Left renal pelvis (tissue), 4 donors: ENCODE data around the gene MARK4. TPM values are rescaled to one million over a fixed set of nuclear protein-coding genes. Genes with fewer than 3 reads are reported as not detected.

ENCODE experiments used
- DNase-seq, 4 donors: peaks; one replicate each; pipeline ENCODE4 v3.0.0-alpha.2; 2013; ENCODE audit warnings: low read depth in 4 of 4, low spot score in 3 of 4
- polyA plus RNA-seq, 4 donors: library from polyadenylated mRNA; unstranded; fragments of 120-200 nt; gene quantifications; one replicate each; pipeline ENCODE4 v1.2.1, GENCODE V29; 2013; ENCODE audit not compliant: insufficient read length in 4 of 4

Gene MARK4
- polyA plus RNA-seq, 4 donors, result 33.2 to 45.1 (median 38.6) TPM

DNA sequence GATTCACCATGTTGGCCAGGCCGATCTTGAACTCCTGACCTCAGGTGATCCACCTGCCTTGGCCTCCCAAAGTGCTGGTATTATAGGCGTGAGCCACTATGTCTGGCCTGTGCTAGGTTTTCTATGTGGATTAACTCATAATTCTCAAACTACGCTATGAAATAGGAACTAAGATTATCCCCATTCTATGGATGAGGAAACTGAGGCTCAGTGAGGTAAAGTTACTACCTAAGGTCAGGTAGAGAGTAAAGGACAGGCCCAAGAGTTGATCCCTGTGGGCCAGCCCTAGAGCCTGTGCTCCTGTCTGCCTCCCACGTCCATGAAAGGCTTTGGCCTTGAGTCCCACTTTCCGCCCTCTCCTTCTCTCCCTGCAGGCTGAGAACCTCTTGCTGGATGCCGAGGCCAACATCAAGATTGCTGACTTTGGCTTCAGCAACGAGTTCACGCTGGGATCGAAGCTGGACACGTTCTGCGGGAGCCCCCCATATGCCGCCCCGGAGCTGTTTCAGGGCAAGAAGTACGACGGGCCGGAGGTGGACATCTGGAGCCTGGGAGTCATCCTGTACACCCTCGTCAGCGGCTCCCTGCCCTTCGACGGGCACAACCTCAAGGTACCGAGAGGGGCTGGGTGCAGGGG lies 20.1 kb downstream of the MARK4 start:
- no peak for DNase-seq

DNA sequence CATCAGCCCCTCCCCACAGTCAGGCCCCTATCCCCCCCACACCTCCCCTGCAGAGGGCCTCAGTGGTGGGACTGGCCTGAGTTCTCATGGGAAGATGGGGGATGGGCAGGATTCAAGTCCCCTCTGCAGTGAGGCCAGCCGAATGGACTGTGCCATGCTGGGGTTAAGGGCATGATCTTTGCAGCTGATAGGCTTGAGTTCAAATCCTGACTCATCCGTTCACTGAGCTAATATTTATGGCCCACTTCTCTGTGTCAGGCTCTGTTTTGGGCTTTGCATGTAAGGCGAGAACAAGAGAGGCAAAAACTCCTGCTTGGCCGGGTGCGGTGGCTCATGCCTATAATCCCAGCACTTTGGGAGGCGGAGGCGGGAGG lies 20.7 kb downstream of the MARK4 start:
- DNase-seq, result no peak

DNA sequence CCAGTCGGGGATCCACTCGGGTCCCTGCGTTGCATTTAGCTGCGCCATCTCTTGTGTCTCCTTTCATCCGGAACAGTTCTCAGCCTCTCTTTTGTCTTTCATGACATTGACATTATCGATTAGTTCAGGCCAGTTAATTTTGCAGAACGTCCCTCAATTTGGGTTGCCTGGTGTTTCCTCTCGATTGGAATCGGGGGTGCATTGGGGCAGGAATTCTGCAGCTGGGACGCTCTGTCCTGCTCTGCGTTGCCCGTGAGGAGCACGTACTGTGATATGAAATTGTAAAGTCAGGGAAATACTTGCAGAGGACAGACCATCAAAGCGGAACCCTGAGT lies 22.4 kb downstream of the MARK4 start:
- DNase-seq, result no peak

DNA sequence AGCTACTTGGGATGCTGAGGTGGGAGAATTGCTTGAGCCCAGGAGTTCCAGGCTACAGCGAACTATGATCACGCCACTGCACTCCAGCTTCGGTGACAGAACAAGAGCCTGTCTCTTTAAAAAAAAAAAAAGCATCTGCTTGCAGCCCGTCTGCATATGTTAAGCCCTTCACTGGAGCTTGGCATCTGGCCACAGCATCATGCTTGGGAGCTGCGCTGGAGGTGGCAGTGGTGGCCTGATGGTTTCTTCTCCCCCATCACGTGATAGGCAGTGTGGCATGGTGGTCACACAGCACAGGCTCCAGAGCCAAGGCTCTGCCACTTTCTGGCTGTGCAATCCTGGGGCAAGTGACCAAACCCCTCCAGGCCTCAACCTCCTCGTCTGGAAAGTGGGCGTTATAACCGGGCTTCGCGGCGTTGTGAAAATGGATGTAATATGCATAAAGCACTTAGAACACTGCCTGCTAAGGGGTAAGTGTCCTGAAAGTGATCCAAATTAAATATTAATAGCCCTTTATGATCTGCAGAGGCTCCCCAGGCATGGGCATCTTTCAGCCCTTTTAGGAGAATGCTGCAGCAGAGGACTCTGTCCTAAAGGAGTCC lies 24.4 kb downstream of the MARK4 start:
- no peak for DNase-seq

- no peak for DNase-seq
Measured at GRCh38 chr19:45276284-45276687, 25.2 kb downstream of the MARK4 start.

DNA sequence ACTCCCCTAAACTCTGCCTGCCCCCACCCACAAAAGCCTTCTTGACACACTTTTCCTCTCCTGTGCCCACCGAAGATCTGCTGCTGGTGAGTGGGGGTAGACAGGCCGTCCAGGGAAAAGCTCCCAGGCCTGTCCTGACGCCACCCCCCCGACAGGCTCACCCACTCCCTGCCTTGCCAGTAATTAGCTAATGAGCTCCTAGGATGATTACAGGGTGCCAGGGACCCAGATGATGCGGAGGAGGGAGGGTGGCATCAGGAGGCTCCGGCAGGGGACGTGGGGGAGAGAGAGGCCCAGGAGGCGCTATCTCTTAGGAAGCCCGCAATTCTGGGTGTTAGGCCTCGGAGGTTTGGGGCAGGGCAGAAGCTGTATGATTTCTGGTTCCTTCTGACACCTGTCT lies 27.0 kb downstream of the MARK4 start:
- DNase-seq, result no peak

DNA sequence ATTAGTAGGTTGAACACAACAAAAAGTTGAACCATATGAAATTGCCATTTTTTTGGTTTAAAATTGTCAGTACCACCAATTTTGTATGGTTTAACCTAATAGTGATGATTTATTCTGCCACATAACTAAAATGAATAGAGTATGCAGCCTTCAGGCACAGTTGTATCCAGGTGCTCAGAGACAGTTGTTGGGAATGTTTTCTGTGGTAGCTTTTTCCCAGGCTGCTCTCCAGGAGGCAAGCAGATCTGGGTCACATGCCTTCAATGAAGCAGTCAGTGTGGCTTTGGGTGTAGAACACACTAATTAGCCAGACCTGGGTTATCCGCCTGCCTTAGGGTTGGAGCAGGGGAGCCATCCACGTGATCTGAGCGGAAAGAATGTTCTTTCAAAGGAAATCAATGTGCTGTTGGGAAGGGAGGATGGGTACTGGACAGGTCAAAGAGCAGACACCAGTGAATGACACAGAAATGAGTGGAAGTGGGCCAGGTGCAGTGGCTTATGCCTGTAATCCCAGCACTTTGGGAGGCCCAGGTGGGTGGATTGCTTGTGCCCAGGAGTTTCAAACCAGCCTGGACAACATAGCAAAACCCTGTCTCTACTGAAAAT lies 28.6 kb downstream of the MARK4 start:
- DNase-seq, result no peak

- no peak for DNase-seq
Measured at GRCh38 chr19:45280471-45280961, 29.4 kb downstream of the MARK4 start.

- no peak for DNase-seq
Measured at GRCh38 chr19:45283443-45284033, 32.5 kb downstream of the MARK4 start.

DNA sequence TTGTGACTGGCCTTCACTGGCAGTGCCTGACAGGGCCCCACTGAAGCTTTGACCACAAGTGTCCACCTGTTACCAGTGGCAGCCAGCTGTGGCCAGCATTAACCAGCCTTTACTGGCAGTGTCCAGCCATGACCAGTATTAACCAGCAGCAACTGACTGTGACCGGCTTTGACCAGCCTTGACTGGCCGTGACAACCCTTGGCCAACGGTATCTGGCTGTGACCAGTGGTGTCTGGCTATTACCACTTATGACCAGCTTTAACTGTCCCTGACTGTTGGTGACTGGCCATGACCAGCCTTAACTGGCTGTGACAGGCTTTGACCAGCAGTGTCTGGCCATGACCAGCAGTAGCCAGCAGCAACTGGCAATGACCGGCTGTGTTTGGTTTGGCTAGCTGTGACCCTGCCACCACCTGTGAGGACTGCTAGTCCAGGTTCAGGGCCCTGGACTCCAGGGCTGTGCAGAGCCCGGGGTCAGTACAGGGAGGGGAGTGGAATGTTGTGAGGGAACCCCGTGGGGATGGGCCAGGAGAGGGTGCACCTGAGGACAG lies 39.4 kb downstream of the MARK4 start:
- no peak for DNase-seq

GRCh38 chr19:45291834-45292233 lies 40.8 kb downstream of the MARK4 start:
- DNase-seq, result no peak

DNA sequence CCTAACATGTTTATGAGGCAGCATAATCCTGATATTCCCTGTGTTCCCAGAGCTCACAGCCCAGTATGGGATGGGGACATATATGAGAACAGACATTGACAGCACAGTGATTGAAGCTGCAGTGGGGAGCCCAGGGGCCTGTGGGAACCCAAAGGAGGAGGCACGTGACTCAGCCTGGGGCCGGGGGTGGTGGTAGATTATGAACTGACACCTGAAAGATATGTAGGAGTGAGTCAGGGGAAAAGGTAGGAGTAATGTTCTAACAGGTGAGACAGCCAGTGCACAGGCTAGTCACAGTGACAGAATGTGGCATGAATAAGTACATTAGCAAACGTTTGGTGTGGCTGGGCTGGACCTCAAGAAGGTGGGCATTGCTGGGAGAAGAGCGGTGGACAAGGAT lies 42.6 kb downstream of the MARK4 start:
- DNase-seq, result no peak

DNA sequence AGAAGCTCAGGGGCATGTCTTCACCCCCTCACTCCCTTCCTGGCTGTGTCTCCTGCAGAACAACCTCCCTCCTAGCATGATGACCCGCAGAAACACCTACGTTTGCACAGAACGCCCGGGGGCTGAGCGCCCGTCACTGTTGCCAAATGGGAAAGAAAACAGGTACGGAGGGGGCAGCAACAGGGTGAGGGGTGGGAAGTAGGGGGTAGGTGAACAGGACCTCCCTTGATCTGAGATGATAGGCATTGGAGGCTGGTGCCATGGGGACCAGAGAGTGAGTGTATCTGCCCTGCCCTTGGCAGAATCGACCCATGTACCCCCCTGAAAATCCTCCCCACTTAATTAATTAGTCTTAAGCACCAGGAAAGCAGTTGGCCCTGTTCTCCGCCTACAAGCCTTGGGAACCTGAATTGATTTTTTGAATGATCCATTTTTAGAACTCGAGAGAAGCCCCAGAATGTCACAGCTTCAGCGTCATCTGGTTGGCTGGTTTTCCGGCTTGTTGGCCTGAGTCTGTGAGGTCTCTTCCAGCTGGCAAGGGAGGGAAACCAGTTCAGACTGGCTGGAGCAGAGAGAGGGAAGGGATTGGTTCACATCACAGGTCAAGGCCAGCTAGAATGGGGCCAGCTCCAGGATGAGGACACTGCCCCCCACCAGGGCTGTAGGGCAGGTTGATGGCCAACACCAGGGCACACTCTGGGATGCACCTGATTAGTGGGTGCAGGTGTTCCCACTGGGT lies 43.4 kb downstream of the MARK4 start:
- no peak for DNase-seq

DNA sequence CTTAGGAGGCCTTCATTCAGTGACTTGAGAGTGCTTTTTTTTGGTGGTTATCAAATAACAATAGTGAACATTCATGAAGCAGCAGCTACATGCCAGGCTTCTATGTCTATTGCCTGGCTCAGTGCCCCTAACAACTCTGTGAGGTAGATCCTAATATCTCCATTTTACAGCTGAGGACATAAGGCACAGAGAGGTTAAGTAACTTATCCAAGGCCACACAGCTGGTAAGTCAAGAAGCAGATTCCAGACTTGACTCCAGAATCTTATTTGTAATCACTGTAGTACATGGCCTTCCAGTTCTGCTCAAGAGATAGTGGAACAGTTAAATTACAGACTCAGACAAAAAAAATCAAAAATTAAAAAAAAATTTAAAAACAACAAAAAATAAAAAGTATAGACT lies 44.8 kb downstream of the MARK4 start:
- no peak for DNase-seq

- no peak for DNase-seq
Measured at GRCh38 chr19:45296355-45296754, 45.3 kb downstream of the MARK4 start.

DNA sequence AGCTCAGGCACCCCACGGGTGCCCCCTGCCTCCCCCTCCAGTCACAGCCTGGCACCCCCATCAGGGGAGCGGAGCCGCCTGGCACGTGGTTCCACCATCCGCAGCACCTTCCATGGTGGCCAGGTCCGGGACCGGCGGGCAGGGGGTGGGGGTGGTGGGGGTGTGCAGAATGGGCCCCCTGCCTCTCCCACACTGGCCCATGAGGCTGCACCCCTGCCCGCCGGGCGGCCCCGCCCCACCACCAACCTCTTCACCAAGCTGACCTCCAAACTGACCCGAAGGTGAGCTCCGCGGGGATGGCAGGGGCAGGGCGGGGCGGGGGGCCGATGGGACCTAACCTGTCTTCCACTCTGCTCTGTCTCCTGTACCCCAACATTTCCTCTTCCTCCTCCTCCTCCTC lies 46.6 kb downstream of the MARK4 start:
- DNase-seq, result no peak

DNA sequence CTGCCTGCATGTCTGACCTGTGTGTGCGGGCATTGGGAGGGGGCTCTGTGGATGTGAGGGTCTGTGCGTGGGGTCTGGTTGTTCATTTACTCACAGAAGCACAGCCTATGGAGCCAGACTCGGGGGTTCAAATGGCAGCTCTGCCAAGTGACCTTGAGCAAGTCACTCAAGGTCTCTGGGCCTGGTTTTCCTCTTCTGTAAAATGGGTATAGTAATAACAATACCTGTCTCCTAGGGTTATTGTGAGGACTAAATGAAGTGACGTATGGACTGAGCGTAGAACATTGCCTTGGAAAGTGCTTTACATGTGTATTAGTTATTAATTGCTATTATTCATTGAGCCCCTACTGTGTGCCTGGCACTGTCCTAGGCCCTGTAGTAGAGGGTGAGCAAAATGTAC lies 47.2 kb downstream of the MARK4 start:
- DNase-seq, result no peak

- DNase-seq, result no peak
Measured at GRCh38 chr19:45299719-45300118, 48.6 kb downstream of the MARK4 start.

DNA sequence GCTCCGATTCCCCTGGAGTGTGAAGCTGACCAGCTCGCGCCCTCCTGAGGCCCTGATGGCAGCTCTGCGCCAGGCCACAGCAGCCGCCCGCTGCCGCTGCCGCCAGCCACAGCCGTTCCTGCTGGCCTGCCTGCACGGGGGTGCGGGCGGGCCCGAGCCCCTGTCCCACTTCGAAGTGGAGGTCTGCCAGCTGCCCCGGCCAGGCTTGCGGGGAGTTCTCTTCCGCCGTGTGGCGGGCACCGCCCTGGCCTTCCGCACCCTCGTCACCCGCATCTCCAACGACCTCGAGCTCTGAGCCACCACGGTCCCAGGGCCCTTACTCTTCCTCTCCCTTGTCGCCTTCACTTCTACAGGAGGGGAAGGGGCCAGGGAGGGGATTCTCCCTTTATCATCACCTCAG lies 51.3 kb downstream of the MARK4 start:
- no peak for DNase-seq

- DNase-seq, result no peak
Measured at GRCh38 chr19:45303269-45304060, 52.4 kb downstream of the MARK4 start.
